Measurements from ENCODE around the gene PERM1.
"Not testable (repeated sequence)": the region's sequence is repeated elsewhere in the genome, so short reads cannot be mapped to it uniquely, and the experiment has no call there.

The PERM1 gene

DNA sequence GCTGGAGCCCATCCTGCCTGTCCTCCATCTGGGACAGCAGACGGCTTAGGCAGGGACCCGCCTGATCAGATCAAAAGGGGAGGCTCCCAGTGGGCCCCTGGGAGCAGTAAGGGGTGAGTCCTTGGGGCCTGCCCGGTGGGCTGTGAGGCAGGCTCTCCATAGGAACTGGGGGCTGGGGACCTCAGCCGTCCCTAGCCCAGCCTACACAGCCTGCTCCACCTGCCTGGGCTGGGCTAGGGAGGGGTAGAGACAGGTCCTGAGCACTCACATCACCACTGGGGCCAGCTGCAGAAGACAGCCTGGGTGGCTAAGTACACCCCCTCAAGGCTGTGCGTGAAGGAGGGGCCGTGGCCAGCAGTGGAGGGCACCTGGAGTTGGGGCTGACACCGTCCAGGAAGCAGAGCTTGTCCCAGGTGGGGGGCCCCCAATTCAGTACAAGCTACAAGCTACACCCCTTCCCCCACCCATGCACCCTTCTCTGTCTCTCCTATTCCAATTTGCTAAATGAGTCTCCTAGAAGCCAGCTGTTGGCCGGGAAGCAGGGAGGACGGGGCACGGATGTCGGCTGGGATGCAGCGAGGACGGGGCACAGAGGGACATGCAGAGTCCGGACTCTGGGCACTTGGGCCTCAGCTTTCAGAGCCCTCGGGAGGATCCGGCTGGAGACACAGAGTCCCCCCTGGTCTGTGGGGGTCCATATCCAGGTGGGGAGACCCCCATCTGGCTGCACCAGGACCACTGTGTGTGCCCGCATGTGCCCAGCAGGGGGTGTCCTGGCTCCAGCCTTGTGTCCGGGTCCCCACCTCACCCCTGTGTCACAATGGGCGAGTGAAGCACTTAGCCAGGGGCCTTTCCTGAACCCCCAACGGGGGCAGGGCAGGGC, 33.1 kb upstream of the PERM1 start:
- no peak for DNase-seq

DNA sequence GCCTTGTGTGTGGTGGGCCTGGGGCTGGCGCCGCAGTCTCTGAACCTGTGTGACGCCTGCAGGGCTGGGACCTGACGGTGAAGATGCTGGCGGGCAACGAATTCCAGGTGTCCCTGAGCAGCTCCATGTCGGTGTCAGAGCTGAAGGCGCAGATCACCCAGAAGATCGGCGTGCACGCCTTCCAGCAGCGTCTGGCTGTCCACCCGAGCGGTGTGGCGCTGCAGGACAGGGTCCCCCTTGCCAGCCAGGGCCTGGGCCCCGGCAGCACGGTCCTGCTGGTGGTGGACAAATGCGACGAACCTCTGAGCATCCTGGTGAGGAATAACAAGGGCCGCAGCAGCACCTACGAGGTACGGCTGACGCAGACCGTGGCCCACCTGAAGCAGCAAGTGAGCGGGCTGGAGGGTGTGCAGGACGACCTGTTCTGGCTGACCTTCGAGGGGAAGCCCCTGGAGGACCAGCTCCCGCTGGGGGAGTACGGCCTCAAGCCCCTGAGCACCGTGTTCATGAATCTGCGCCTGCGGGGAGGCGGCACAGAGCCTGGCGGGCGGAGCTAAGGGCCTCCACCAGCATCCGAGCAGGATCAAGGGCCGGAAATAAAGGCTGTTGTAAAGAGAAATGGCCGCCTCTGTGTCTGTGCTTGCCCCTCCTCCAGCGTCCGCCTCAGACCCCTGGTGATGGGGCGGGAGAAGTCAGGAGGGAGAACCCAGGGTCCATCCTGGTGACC, 32.2 kb upstream of the PERM1 start:
- no peak for DNase-seq

DNA sequence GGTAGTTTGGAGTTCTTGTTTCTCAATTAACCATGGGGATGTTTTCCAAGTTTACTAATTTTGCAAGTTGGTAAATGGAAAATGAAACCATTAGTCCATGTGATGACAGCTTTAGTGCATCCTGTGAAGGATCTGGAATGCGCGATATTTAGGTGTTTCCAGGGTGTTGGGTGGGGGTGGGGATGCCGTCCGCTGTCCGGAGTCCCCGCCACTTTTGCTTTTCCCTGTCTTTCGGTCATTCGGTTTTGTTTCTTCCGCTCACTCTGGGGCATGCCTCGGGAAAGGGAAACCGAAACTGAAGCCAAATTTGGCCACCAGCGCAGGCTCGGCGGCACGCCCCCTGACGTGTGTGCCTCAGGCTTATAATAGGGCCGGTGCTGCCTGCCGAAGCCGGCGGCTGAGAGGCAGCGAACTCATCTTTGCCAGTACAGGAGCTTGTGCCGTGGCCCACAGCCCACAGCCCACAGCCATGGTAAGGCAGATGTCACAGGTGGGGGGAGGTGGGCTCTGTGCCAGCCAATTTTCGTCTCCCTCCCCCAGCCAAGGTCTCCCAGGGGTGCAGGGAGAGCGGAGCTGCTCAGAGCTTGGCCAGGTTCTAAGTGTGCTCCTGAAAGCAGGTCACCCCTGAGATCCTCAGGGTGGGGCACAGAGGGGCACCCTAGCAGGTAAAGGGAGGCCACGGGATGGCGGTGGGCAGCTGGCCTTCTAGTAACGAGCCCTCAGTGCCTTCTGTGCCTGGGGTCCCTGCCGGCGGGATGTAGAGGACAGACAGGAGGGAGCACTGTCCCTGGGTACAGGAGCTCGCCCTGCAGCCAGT, 31.4 kb upstream of the PERM1 start, which contains the start of gene ISG15:
ISG15 (plus strand) TSS at position 393 of the 817 bp plus-strand sequence; CDS start at position 470, 77 bp downstream.
- DNase-seq = no peak

DNA sequence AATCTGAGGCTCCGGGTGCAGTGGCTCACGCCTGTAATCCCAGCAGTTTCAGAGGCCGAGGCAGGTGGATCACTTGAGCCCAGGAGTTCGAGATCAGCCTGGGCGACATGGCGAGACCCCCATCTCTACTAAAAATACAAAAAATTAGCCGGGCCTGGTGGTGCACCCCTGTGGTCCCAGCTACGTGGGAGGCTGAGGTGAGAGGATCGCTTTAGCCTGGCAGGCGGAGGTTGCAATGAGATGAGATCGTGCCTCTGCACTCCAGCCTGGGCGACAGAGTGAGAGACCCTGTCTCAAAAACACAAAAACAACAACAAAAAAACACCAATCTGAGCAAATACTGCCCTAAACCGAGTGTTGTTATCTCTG, 30.8 kb upstream of the PERM1 start:
- not testable (repeated sequence) for DNase-seq

DNA sequence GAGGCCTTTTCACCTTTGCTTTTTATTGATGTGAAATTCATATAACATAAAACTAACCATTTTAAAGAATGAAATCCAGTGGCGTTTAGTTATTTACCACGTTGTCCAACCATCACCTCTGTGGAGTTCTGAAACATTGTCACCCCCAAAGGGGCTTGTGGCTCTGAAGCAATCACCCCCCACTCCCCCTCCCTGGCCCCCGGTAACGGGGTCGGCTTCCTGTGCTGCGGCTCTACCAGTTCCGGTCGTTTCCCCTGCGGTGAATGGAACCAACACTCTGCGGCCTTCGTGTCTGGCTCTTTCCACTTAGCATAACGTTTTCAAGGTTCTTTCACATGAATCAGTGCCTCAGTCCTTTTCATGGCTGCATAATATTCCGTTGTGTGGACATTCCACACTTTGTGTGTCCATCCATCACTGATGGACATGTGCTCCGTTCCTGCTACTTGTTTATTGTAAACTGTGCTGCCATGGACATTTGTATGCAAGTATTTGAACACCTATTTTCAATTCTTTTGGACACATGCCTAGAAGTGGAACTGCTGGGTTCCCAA, 29.6 kb upstream of the PERM1 start:
- no peak for DNase-seq

DNA sequence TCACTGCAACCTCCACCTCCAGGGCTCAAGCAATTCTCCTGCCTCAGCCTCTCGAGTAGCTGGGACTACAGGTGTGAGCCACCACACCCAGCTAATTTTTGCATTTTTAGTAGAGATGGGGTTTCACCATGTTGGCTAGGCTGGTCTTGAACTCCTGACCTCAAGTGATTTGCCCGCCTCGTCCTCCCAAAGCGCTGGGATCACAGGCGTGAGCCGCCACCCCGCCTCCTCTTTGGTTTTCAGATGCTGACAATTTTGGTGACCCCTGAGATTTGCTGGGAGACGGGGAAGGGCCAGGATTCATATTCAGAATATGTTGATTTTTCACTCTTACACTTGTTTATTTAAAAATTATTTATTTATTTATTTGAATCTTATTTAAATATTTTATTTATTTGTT, 28.2 kb upstream of the PERM1 start:
- not testable (repeated sequence) for DNase-seq

DNA sequence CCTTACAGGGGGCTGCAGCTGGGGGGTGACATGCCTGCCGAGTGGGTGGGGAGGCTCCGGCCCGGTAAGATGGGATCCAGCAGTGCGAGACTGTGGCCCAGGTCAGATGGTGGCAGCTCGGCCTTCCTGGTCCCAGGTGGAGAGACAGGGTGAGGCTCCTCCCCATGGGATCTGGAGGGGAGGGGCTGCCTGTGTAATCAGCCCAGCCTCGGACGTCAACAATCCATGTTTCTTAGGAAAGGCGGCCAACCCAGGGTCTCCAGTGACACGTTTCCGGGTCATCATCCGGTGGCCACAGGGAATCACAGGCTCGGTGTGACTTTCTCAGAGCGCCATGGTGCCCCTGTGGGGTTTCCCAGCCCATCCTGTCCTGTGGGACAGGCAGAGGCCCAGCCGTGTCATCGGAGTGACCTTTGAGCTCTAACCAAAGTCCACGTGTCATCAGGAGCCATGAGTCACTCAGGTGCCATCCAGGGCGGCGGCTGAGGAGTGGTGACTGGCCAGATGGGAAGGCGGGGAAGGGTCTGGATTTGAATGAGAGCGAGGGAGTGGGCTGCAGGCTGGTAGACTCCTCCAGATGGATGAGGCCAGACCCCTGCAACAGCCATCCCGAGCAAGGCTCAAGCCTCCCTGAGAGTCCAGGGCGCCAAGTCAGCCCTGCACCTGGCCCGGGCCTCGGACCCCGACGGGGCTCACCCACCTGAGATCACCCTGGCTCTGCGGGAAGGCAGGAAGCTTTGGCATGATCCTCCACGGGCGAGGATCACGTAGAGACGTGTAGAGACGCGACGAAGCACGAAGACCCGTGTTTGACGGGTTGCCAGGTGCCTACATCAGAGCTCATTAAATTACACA, 24.6 kb upstream of the PERM1 start:
- DNase-seq = no peak

DNA sequence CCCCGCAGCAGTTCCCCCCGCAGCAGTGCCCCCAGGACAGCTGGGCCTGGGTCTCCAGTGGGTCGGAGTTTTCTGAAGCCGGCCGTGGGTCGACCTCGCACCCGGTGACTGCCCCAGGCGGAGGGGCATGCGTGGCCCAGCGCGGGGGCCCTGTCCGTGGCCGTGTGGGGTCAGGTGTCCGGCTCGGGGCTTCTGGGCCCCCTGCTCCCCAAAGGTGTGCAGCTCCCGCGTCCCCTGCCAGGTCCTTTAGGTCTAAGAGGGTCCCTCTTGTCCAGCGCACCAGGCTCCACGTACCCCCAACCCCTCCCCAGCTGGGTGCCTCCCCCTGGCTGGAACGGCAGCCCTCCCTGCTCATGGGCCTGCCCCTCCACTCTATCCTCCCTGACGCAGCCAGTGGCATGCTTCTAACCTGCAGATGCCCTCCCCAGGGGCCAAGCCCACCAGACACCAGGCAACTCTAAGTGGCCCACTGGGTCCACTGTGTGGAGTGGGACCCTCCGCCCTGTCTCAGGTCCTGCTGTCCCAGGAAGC, 23.9 kb upstream of the PERM1 start:
- DNase-seq = no peak

DNA sequence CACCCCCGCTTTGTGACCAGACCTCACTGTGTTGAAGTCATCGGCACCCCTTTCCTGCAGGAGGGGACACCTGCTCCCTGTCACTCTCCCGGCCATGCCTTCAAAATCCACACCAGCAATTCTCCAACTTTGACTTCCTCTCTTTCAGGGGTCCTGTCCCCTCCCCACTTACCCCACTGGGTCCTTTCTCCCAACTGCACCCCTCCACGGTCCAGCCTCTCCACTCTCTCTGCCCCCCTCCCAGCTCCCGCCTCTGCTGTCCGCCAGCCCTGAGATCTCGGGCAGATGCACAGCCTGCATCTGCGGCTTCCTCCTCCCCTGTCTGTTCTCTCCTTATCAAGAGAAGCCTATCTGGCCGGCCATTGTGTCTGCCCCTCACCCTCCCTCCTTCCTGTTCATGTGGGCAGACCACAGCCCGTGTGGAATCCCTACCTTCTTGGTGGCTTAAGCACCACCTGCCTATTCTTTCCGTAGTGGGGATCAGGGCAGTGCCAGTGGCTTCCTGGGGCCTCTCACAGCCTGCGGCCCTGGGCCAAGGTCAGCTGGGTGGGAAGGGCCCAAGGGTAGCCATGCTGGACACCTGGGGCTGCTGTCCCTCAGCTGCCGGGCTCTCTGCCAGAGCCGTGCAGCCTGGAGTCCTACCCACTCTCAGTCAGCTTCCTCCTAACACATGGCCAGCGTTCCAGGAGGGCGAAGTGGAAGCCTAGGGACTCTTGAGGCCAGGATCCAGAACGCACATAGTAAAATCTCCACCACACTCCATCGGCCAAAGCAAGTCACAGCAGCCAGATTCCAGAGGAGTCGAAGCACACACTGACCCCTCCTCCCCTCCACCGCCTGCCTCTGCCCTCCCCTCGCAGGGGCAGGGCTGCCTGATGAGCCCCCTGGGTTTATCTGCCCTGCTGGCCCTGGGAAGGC, 23.1 kb upstream of the PERM1 start:
- no peak for DNase-seq

DNA sequence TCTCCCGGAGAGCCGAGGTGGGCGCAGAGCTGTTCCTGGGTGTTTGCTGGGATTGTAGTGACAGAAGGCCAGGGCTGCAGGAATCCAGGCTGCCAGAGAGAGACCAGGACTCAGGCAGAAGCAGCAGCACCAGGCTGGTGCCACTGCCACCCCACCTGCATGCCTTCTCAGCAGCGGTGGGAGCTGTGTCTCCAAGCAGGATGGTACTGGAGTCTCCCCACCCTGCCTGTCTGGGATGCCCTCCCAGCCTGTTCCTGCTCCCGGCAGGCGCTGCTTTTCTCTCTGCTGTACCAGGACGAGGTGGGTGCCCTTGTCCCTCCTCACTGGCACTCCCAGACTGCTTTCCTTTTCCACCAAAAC, 22.5 kb upstream of the PERM1 start:
- no peak for DNase-seq

DNA sequence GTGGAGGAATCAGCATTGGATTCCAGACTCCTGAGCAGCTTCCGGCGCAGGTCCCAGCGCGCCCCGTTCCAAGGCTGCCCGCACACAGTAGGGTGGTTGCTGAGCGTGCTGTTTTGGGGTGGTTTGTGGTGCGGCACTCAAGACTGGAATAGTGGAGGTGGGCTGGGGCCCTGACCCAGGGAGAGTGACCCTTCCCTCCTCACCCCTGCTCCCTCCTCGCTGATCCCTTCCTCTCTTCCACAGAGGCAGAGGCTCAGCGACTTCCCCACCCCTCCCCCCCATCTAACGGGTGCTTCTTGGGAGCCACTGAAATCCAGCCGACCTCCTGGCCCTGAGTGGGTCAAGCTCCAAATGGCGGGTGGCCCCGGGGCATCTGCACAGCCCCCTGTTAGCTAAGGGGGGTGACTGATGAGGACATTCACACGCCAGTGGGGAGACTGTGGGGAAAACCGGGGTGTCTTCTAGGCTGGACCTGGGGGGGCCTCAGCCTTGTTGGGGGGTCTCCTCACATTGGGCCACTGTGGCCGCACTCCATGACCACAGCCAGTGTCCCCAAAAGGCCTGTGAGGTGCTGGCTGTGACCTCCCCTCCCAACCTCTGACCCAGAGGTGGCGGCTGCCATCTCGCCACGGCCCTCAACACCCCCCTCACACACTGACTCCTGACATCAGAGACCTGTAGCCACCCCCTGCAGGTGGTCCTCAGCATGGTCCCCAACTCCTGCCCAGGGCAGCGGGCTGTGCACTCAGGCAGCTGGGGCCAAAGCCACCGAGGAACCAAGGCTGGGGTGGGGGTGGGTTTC, 21.9 kb upstream of the PERM1 start:
- DNase-seq = no peak

DNA sequence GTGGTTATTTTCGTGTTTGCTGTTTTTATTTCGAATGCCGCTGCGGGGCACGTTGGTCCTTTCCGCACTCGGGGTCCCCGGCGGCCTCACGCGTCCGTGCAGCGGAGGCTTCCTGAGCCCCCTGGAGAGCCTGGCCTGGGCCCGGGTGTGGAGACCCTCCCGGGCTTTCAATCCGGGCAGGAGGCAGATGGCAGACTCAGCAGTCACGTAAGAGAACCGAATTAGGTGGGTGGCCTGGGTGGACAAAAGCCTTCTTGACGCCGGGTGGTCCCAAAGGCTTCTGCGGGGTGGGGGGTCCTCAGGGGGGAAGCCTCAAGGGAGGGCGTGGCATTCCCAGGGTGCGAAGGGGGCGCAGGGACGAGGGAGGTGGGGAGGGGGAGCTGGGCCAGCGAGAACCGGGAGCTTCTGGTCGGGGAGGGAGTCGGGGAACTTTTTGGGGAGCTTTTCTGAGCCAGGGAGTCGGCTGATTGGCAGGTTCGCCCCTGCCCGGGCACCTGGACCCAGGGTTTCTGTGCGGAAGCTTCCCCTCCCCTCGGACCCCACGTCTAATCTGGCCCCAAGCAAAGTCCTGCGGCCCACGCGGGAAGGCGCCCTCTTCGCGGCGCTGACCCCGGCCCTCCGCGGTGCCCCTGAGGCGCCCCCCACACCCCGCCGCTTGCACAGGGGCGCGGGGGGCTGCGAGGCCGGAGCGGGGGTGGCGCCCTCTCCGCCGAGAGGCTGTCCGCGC, 19.3 kb upstream of the PERM1 start:
- no peak for DNase-seq

DNA sequence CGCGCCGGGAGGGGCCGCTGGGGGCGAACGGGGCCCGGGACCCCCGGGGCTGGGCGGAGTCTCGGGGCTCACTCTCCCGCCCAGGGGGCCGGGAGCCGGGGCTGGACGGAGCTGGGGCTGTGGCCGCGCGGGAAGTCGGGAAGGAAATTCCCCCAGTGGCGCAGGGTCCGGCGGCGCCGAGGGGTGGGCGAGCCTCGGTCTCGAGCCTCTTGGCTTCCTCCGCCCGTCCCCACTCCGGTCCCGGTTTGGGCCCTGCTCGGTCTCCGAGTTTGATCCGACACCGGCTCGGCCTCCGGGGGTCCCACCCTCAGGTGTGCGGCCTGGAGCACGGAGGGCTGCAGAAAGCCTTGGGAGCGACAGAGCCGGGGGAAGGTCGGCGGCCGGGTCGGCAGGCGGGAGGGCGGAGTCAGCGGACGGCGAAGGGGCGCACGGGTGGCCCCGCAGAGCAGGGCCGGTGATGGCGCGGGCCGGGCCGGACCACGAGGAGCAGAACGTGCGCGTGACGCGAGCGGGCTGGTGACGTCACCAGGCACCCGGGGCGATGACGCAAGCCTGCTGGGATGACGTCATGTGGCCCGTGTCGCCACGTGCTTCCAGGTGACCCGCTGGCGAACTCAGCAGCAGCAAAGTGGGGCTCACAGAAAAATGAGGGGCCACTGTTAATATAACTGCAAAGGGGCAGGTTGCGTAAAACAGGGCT, 18.6 kb upstream of the PERM1 start:
- no peak for DNase-seq

DNA sequence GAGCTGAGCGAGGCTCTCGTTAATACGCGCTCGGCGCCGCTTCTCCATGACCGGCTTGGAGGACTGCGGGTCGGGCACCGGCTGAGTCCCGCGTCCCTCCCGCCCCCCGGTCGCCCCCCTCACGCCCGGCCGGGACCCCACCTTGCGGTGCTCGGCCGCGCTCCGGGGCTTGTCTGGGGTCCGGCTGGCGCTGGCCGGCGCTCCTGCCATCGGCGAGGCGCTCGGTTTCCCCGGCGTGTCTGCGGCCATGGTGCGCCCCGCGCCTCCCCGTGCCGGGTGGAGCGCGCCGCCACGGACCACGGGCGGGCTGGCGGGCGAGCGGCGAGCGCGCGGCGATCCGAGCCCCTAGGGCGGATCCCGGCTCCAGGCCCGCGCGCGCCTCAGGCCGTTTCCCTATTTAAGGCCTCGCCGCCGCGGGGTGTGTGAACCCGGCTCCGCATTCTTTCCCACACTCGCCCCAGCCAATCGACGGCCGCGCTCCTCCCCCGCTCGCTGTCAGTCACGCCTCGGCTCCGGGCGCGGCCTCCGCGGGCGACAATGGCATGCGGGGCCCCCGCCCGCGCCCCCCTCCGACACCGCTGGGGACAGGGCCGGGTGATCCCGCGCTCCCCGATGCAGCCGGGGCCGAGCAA, 17.9 kb upstream of the PERM1 start, which contains the start of gene HES4:
HES4 (minus strand) TSS at position 373 of the 632 bp plus-strand sequence; CDS start at position 249, 124 bp downstream.
- DNase-seq = no peak

DNA sequence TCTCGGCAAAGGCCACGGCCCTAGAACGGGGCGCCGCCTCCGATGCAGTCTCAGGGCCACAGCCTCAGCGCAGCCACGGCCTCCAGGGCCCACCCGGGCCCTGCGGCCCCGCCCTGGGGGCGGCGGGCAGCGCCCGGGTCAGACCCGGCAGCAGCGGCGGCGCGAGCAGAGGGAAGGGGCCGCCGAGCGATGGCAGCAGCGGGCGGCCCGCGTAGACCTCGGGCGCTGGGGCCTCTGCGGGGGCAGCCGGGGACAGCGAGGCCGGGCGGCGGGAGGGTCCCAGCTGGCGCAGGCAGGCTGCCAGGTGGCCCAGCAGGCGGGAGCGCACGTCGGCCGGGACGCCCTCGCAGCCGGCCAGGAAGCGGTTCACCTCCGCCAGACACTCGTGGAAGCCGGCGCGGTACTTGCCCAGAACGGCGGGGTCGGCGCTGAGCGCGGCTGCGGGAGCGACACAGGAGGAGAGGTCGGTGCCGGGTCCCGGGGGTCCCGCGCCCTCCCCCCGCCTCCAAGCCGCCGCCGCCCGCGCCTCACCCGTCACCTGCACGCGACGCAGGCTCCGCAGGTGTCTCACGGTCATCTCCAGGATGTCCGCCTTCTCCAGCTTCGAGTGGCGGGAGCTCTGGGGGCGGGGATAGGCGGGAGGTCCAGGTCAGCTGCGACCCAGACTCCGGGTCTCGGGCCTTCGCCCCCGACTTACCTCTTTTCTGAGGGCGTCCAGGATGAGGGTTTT, 17.3 kb upstream of the PERM1 start:
- DNase-seq = no peak

DNA sequence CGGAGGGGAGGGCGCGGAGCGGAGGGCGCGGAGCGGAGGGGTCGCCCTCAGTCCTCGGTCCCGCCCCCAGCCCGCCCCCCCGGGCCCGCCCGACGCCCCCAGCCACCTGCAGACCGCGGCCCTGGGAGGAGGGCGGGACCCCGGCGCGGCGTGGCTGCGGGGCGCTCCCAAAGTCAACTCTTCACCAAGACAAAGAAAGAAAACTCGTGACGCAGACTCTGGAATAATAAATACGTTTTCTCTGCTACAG, 16.8 kb upstream of the PERM1 start:
- no peak for DNase-seq

DNA sequence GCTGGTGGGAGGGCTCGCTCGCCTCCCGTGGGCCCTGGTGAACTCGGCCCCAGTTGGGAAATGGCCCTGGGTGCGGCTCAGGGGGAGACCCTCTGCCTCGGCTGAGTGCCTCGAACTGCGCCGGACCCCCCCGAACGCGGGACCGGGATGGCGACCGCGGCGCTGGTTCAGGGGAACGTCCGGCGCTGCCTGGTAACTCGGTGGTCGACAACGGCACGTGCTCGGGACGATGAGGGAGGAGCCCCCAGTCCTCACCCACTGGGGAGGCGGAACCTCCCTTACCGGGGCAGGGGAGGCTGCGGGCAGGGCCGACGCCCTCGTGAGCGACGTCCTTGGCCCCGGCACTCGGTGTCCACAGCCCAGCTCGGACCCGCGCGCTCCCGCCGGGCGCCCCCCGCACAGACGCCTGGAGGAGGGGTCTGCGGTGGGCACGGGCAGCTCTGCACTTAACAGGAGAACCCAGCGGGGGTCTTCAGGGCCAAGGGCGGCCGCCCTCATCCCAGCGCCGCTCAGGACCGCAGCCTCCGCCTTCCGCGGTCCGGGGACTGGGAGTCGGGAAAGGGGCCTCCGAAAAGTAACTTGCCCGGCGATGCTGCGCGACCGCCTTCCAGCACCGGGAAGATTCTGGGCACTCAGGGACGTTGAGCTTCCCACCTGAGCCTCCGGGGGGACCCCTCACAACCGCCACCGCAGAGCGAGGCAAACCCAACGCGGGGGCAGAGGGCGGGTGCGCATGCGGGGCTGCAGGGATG, 16.3 kb upstream of the PERM1 start:
- DNase-seq = no peak
